ENCODE measurements around the gene ECI1. TPM values are rescaled to one million over a fixed set of nuclear protein-coding genes. Genes with fewer than 3 reads are reported as not detected.

The ECI1 gene
- total RNA-seq, 1 experiment from 2014 or later = 140 TPM

GRCh38 chr16:2298621-2299020, 47.2 kb upstream of the ECI1 start:
- H3K27me3 ChIP-seq (ENCODE audit: insufficient read depth, low read length) = no peaks in the 10 kb centered on the region
- no peaks in the 10 kb centered on the region for H3K36me3 ChIP-seq (ENCODE audit: control insufficient read depth in 1 of 2, insufficient read depth in 2 of 2, low read length in 2 of 2)
- CTCF ChIA-PET = no interaction called here
- H3K9me2 ChIP-seq (ENCODE audit: insufficient read depth) = no peaks in the 10 kb centered on the region
- H3K4me3 ChIP-seq (replicated peaks in 1 of 2; ENCODE audit: low read depth in 1 of 2, low read length in 2 of 2) = no peak overlapping the region
- H4K20me1 ChIP-seq (ENCODE audit: insufficient read depth) = no peaks in the 10 kb centered on the region
- TF ChIP-seq EGR1 (IDR thresholded peaks at IDR 0.05; ENCODE audit: low read depth) = no peak
- no peak for TF ChIP-seq EZH2 (IDR thresholded peaks at IDR 0.05)
- no peak for TF ChIP-seq YY1 (IDR thresholded peaks at IDR 0.05; ENCODE audit: extremely low read depth, insufficient replicate concordance, low read depth, low read length)
- no peak for TF ChIP-seq ZFX (IDR thresholded peaks at IDR 0.05)
- TF ChIP-seq CBX3 (IDR thresholded peaks at IDR 0.05; ENCODE audit: low read depth) = no peak
- TF ChIP-seq ZNF274 (IDR thresholded peaks at IDR 0.05; ENCODE audit: low read depth, low read length) = no peak
- TF ChIP-seq EZH2phosphoT487 (IDR thresholded peaks at IDR 0.05; ENCODE audit: borderline replicate concordance) = no peak
- no peak for TF ChIP-seq REST (IDR thresholded peaks at IDR 0.05; ENCODE audit: low read depth)
- no peak for TF ChIP-seq CEBPB (IDR thresholded peaks at IDR 0.05; ENCODE audit: low read depth)
- TF ChIP-seq ELF1 (IDR thresholded peaks at IDR 0.05; ENCODE audit: borderline replicate concordance, low read depth) = no peak
- TF ChIP-seq JUND (IDR thresholded peaks at IDR 0.05) = no peak
- TF ChIP-seq TCF7L2 (IDR thresholded peaks at IDR 0.05; ENCODE audit: borderline replicate concordance, extremely low read depth, insufficient read depth, insufficient read length) = no peak
- DNase-seq (ENCODE audit: low read depth, low spot score) (no peak), ATAC-seq (no peak)
- no peak overlapping the region for H3K9ac ChIP-seq (ENCODE audit: low read length)
- no TSS peak for BruUV-seq (replicated peaks)
- H3K79me2 ChIP-seq (ENCODE audit: insufficient read depth, low read length) = no peaks in the 10 kb centered on the region
- H2AFZ ChIP-seq (ENCODE audit: low read depth, low read length, poor library complexity, severe bottlenecking) = no peak overlapping the region
- intact Hi-C loops (cut with micrococcal nuclease) = loop anchor here (10.0 kb wide), 1 partner anchor 126 kb away; the partner anchor contains the start of gene CCNF
- H3K4me1 ChIP-seq (ENCODE audit: control insufficient read depth in 1 of 2, insufficient read depth in 2 of 2, low read length in 2 of 2) = peaks cover 4% of the 10 kb centered on the region in 2 experiments; a peak in 2 of 4 replicates
- RAD21 ChIA-PET (ENCODE audit: low non-redundant PET in 1 of 2, low total read pairs in 2 of 2, uncharacterized antibody in 2 of 2, unreplicated experiment in 2 of 2) = no interaction called here
- no peak overlapping the region for H3K4me2 ChIP-seq (ENCODE audit: low read length)
- POLR2A ChIA-PET = no interaction called here
- no peaks in the 10 kb centered on the region for H3K9me3 ChIP-seq (ENCODE audit: control insufficient read depth in 1 of 2, insufficient read depth in 1 of 2, low read depth in 1 of 2, low read length in 2 of 2)
- no peak overlapping the region for H3K27ac ChIP-seq (ENCODE audit: low read depth, low read length)

All from HCT116 (cell line).